ENCODE data around the gene RNU4-1. TPM values are rescaled to one million over a fixed set of nuclear protein-coding genes. Genes with fewer than 3 reads are reported as not detected.

RNU4-1 gene
- total RNA-seq, 1 donor from 2014 or later, result 1,738 TPM

DNA sequence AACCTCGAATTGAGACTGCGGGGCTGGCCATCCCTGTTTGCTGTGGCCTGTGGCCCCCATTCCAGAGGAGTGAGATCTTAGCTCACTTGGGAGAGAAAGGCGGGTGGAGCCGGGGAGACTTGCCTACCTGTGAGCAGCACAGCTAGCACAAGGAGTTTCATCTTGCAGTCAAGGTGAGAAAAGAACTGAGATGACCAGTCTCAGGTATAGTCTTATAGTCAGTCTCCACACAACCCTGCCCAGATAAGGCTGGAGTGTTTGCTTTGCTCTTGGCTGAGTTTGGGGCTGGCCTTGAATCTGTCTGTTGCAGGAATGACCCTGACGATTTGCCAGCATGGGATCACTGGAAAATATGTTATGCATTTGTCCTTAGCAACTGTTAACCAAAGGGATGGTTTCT lies 34.6 kb upstream of the RNU4-1 start, which contains the start of gene PLA2G1B:
TSS of gene PLA2G1B (minus strand) at position 187 of the 400 bp plus-strand sequence. CDS start at position 161, 26 bp downstream.
- Mint-ChIP-seq H3K27ac (ENCODE audit: unreplicated experiment) (no peak within 1 kb of the TSS), H3K9me3 (ENCODE audit: low read depth) (no peaks in the 10 kb centered on the region), H3K4me1 (ENCODE audit: low read depth) (peaks cover 5% of the 10 kb centered on the region), H3K4me3 (ENCODE audit: unreplicated experiment) (no peak within 1 kb of the TSS), H3K36me3 (ENCODE audit: low read depth) (no peaks in the 10 kb centered on the region), H3K27me3 (ENCODE audit: low read depth) (no peaks in the 10 kb centered on the region)
- DNase-seq (ENCODE audit: low spot score), result no peak
- TF ChIP-seq, protein P1, sequence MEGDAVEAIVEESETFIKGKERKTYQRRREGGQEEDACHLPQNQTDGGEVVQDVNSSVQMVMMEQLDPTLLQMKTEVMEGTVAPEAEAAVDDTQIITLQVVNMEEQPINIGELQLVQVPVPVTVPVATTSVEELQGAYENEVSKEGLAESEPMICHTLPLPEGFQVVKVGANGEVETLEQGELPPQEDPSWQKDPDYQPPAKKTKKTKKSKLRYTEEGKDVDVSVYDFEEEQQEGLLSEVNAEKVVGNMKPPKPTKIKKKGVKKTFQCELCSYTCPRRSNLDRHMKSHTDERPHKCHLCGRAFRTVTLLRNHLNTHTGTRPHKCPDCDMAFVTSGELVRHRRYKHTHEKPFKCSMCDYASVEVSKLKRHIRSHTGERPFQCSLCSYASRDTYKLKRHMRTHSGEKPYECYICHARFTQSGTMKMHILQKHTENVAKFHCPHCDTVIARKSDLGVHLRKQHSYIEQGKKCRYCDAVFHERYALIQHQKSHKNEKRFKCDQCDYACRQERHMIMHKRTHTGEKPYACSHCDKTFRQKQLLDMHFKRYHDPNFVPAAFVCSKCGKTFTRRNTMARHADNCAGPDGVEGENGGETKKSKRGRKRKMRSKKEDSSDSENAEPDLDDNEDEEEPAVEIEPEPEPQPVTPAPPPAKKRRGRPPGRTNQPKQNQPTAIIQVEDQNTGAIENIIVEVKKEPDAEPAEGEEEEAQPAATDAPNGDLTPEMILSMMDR (IDR thresholded peaks at IDR 0.05), result no peak

- Mint-ChIP-seq H3K36me3 (ENCODE audit: low read depth) (no peaks in the 10 kb centered on the region), H3K4me3 (ENCODE audit: unreplicated experiment) (peak overlapping the region; percentile 96), H3K4me1 (ENCODE audit: low read depth) (peaks cover 5% of the 10 kb centered on the region), H3K9me3 (ENCODE audit: low read depth) (no peaks in the 10 kb centered on the region), H3K27me3 (ENCODE audit: low read depth) (peaks cover 3% of the 10 kb centered on the region), H3K27ac (ENCODE audit: unreplicated experiment) (no peak overlapping the region)
- TF ChIP-seq, protein P1 (IDR thresholded peaks at IDR 0.05), result no peak
- no peak for DNase-seq (ENCODE audit: low spot score)
These were observed 31.9 kb upstream of the RNU4-1 start for GRCh38 chr12:120324841-120325417.

DNA sequence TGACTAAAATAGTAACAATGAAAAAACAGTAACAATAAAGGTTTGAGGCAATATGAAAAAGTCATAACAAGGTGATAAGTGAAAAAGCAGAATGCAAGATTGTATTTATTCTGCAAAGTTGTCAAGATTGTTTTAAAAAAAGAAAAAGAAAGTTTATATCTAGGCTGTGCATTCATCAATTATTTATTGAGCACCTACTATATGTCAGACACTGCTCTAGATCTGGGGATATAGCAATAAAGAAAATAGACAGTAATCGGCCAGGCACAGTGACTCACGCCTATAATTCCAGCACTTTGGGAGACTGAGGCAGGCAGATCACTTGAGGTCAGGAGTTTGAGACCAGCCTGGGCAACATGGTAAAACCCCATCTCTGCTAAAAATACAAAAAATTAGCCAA lies 30.7 kb upstream of the RNU4-1 start:
- H3K9me3 Mint-ChIP-seq (ENCODE audit: low read depth), result no peaks in the 10 kb centered on the region
- TF ChIP-seq, protein P1 (IDR thresholded peaks at IDR 0.05), result no peak
- no peak overlapping the region for H3K27ac Mint-ChIP-seq (ENCODE audit: unreplicated experiment)
- peaks cover 5% of the 10 kb centered on the region for H3K4me1 Mint-ChIP-seq (ENCODE audit: low read depth)
- H3K4me3 Mint-ChIP-seq (ENCODE audit: unreplicated experiment), result no peak overlapping the region
- H3K36me3 Mint-ChIP-seq (ENCODE audit: low read depth), result no peaks in the 10 kb centered on the region
- peaks cover 3% of the 10 kb centered on the region for H3K27me3 Mint-ChIP-seq (ENCODE audit: low read depth)
- DNase-seq (ENCODE audit: low spot score), result no peak

DNA sequence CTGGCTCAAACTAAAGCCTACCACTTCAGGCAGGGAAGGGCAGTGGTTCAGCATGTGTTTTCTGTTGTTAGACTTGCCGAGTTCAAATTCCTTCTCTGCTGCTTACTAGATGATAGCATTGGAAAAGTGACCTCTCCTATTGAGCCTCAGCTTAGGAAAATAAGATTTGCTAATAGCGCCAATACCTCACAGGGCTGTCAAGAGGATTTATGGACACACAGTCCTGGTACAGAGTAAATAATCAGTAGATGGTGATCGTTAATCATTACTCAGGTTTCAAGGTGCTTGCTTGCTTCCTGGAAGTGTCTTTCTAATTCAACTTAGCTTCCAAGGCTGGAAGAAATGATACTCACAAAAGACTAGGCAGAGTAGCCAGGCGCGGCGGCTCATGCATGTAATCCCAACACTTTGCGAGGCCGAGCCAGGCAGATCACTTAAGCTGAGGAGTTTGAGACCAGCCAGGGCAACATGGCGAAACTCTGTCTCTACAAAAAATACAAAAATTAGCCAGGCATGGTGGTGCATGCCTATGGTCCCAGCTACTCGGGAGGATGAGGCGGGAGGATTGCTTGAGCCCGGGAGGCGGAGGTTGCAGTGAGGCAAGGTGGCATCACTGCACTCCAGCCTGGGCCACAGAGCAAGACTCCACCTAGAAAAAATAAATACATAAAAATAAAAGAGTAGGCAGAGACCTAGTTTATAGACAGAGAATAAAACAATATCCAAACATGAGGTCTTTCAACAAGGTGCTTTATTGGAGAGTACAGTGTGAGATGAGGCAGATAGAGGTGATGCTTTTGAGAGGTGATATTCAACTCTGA lies 28.6 kb upstream of the RNU4-1 start:
- TF ChIP-seq, protein P1 (IDR thresholded peaks at IDR 0.05), result no peak
- no peaks in the 10 kb centered on the region for H3K36me3 Mint-ChIP-seq (ENCODE audit: low read depth)
- DNase-seq (ENCODE audit: low spot score), result peak; percentile 41
- no peaks in the 10 kb centered on the region for H3K9me3 Mint-ChIP-seq (ENCODE audit: low read depth)
- peaks cover 17% of the 10 kb centered on the region for H3K4me1 Mint-ChIP-seq (ENCODE audit: low read depth)
- H3K27me3 Mint-ChIP-seq (ENCODE audit: low read depth), result peaks cover 3% of the 10 kb centered on the region
- H3K4me3 Mint-ChIP-seq (ENCODE audit: unreplicated experiment), result no peak overlapping the region
- no peak overlapping the region for H3K27ac Mint-ChIP-seq (ENCODE audit: unreplicated experiment)

DNA sequence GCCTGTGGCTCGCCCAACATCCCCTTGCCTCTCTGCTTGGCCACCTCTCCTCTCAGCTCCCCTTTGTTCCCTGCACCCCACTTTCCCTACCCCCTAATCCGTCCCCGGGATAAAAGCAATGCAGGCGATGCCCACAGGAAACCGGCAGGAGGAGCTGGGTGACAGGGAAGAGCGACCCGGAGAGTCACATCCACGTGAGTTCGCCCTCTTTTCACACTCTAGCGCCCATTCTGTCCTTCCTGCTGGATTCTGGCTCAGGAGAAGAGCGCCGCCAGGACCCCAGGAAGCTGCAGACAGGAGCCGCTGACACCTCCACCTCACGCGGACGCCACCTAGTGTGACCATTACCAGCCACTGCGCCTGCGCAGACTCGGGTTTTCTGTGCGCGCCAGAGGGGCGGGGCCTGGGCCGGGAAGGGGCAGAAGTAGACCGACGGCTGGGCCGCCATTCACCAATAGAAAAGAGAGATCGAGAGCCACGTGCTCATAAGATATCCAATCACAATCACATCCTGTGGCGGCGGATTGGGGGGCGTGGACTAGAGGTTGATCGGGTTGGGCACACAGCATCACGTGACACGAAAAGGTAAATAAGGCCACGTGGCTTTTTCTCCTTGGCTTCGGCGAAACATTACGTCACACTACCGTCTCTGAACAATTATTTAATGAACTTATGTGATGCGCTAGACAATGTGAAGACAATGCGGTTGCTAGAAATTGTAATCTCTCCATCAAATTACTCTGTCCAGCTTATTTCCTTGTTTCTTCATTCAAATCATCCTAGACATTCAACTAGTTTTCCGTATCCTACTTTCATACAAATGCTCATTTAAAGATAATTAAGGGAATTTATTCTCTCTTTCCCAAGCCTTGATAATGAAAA lies 24.4 kb upstream of the RNU4-1 start:
- peak; percentile 99 for DNase-seq (ENCODE audit: low spot score)
- H3K4me1 Mint-ChIP-seq (ENCODE audit: low read depth), result peaks cover 13% of the 10 kb centered on the region
- peak overlapping the region; percentile 88 for H3K4me3 Mint-ChIP-seq (ENCODE audit: unreplicated experiment)
- H3K27ac Mint-ChIP-seq (ENCODE audit: unreplicated experiment), result peak overlapping the region; percentile 99
- no peaks in the 10 kb centered on the region for H3K9me3 Mint-ChIP-seq (ENCODE audit: low read depth)
- peaks cover 3% of the 10 kb centered on the region for H3K27me3 Mint-ChIP-seq (ENCODE audit: low read depth)
- no peaks in the 10 kb centered on the region for H3K36me3 Mint-ChIP-seq (ENCODE audit: low read depth)
- TF ChIP-seq, protein P1 (IDR thresholded peaks at IDR 0.05), result peak; percentile 88
